GM21576 (cell line): Measurements from ENCODE around the gene ATP8B4.

Experiments used
- ATAC-seq: cut with Tn5 transposase; IDR thresholded peaks from one replicate; pipeline ENCODE4 v1.9.1; 2021; ENCODE audit warnings: mild to moderate bottlenecking, moderate library complexity; ENCODE audit not compliant: unreplicated experiment

ATP8B4 gene

DNA sequence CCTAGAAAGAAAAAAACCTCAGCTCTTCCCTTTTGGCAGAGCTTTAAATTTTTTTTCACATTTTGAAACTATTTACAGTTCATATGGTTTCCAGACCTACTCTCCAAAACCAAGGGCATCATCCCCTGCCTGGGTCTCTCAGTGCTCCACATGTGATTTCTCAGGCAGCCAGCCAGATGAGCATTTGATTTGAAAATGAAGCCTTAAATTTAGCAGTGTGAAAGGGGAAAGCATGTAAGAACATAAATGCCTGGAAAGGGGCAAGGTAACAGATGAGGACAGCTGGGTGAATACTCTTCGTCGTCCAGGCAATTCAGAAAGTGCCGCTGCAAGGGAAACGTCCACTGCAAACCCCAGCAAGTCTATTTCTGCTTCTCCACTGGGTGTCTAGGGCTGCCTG is 94.8 kb downstream of the ATP8B4 start:
- ATAC-seq: no peak

DNA sequence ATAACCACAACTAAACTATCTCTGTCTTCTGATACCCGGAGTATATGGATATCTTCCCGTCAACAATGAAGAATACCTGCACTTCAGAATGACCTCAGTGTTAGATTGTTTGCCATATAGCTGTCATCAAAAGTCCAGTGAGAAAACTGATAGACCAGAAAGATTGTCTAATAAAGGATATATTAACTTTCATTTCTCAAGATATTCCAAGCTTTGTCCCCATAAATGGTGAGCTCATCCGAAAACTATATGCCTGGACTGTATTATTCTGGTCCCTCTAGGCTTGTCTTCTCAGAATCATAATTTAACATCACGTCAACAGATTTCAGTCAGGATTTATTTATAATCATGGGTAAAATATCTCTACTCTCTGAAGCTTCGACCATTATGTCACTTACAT is 100.5 kb downstream of the ATP8B4 start:
- no peak for ATAC-seq

DNA sequence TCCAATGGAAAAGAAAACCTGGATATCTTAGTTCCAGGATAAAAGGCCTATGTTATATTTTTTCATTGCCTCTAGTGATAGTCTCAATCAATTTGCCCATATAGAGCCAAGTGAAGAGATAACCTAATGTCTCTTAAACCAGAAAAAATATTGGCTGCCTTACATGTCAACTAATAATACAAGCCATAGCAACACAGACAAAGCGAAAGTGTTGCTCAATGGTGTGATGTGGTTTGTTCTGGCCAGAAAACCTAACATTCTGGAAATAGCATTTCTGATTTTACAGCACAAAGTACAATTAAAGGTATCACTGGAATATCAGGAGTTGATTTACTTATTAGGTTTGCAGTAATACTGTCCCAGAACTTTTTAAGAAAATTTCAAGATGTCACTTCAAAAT is 101.5 kb downstream of the ATP8B4 start:
- ATAC-seq: no peak

DNA sequence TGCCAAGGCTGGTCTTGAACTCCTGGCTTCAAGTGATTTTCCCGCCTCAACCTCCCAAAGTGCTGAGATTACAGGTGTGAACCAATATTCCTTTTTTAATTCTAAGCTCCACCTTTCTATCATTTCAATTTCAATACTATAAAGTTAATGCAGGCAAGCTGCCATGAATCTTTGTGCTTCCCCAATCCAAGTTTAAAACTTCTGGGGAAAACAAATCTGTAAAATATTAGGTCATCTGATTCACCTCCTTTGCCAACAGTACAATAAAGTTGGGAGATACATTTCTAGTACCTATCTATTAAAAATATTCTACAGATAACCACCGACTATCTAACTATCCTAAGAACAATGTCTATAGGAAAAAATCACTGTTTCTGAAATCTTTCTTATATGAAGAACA is 102.1 kb downstream of the ATP8B4 start:
- no peak for ATAC-seq

DNA sequence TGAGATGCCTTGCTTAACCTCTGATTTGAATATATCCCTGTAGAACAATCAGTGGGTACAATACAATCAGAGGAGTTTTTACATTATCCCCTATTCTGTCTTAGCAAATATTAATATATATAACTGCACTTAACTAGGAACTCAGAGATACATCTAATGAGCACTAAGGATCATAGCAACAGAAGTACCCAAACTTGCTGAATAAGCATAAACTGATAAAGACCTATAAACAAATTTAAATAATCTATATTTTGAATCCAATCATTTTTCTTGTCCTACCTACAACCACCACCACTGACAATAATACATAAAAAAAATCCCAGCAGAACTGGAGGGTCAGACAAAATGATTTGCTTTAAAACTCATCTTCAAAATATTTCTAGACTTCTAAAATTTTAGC is 106.2 kb downstream of the ATP8B4 start:
- no peak for ATAC-seq

DNA sequence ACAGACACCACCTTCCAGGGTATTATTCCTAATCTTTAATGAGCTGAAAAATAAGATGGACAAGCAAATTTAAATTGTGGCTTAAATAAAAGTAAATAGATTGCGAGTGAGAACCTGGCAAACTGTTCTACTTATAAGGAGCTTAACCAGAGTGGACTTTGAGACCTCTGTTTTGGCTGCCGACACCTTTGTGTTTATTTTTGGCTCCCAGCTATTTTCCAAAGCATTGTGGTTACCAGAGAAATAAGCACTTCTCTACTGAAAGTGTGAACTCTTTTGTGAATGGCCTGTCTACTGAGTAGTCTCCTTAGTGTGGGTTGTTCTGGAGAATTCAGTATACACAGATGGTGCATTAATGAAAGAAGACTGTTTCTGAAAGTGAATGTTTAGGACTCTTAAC is 109.4 kb downstream of the ATP8B4 start:
- no peak for ATAC-seq

DNA sequence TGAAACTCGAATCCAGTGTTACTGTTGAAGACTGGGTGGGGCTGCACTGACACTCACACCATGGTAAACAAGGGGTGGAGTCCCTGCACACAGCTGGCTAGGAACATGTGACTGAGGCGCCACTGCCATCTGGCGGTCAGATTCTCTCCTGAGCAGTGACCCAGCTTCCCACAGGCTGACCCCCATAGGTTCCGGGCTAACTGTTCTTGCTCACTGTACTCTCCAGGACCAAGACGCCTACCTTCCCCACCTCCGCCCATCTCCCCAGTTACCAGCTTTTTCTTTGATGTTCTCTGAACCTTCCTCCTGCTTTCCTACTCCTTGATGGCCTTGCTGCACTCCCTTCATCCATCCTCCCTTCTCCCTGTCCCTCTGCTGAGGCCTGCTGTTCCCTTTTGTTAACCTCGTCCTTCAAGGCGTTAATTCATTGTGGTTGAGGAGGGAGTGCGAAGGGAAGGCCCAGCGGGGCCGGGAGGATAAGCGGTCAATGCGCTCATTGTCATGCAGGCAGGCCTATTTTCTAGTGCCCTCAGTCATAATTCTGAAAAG is 115.2 kb downstream of the ATP8B4 start:
- peak; percentile 99 for ATAC-seq

DNA sequence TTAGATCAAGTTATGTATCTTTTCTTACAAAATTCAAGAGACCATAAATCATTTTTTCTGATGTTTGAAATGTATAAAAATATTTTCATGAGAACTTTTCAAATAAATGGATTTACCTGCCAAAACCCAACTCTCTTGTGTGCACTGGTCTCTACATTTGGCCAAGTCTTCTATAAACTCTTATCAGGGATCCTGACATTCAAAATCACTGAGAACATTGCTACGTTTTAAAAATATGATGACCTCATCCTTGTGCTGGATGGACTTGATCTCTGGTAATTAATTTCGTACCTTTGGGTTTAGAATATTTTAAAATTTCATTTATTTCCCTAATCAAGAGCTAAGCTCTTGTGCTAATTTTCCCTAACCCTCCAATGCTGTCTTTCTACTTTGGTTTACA is 127.4 kb downstream of the ATP8B4 start:
- ATAC-seq: no peak

DNA sequence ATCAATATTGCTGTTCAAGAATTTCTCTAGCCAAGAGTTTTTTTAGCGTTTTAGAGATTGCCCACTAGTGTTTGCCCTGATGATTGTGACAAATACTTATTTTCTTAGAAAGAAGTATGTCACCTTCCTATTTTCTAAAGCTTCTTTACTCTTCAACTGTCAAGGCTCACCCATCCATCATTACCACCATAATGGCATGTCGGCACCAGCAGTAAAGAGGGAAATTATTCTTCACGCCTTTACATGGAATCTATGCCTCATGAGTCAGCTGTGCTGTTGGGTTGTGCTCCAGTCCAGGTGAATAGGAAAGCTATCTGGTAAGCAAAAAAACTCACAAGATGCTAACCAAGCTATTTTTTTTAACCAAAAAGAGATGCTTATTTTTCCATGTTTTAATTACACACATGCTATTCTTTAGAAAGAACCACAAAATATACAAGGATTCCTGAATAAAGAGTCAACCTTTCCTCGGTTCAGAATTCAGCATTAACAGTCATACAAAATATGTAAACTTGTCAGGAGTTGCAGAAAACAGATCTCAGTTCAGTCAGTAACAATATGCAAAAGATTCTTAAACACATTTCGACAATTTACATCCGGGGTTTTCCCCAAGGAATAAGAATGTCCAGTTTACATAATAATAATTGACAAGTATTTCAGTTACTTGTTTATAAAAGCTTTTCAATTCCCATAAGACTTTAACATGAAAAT is 128.0 kb downstream of the ATP8B4 start:
- no peak for ATAC-seq

DNA sequence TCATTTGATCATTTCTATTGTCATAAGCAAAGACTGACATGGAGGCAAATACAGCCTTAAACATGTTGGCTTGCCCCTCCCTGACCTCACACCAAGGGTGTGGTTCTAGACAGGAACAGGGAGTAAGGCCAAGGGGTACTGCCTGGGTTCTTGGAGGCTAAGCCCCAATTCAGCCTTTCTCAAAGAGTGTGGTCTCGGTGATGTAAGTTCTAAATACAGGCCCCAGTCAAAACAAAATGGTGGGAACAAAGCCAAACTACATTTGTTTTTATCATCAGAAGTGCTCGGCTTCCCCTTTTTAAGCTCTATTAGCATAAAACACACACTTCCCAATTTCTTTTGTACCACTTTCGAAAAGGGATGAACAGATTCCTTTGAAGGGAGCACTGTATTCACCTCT is 129.5 kb downstream of the ATP8B4 start:
- ATAC-seq: no peak

DNA sequence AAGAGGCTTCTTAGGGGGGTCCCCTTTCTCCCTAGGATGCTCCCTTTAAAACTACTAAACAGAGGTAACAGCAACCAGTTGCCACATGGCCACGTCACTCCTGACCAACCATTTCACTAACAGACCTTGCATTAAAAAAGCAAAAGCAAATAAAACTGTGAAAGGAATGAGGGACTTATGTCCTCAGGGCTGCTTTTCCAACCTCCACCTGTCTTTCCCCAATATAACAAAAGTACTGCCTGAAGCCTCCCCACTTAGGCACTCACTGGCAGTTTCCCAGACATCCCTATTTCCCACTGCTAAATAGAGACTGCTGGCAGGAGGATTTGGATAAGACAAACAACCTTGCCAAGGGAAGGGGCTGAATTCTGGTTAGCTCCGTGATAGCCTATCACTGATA is 130.3 kb downstream of the ATP8B4 start:
- no peak for ATAC-seq

DNA sequence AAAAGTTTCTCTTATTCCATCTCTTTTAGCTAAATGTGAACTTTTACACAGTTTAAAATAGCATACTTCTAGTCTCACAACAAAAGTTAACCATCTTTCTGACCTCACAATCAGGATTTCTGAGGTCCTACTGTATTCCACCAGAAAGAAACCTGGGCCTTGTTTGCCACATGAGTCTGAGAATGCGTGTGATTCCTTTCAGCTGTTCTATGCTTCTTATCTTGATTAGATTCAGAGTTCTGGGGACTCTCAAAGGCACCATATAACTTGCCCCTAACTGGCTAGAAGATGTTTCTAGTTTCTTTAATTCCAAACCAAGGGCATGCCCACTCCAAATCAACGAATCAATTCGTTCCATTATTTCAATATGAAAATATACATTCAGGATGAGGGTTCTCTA is 131.1 kb downstream of the ATP8B4 start:
- ATAC-seq: no peak

DNA sequence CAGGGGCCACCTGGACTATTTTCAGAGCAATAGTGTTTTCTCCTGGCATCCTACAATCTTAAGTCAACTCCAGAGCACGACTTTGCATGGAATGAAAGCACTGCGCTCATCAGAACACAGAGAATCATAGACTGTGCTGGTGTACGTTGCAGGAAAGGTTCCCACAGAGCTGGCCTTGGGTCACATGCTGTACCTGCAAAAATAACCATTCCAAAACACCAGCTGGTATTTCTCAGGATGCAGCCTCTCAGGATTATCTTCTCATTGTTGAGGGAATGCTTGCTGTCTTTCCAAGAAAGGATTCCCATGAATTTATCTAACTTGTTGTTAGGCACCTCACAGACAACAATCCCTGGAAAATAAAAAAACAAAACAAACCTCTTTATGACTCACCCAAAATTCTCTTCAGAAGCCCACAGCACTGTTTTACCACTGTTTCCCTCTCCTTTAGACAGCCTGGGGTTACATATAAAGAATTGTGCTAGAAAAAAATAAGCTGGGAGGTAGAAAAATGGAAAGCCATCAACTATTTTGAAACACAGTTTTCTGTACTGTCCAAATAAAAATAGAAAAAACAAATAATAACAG is 131.7 kb downstream of the ATP8B4 start:
- no peak for ATAC-seq

DNA sequence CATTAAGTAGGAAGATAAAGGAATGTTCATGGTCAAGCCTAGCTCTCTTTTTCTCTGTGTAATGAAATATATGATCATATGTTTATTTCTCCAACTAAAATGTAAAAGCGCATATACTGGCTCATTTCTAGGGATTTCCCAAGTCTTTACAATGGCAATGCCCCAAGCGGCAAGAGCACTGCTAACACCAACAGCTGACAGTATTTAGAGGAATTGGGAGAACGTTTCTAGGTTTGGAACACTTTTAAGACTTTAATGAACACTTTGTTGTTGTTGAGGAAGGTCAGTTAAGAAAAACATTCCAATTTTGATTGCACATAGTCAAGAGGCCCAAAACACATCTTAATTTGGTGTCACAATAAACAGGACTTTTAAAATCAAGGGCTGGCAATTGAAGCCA is 132.7 kb downstream of the ATP8B4 start:
- ATAC-seq: no peak

DNA sequence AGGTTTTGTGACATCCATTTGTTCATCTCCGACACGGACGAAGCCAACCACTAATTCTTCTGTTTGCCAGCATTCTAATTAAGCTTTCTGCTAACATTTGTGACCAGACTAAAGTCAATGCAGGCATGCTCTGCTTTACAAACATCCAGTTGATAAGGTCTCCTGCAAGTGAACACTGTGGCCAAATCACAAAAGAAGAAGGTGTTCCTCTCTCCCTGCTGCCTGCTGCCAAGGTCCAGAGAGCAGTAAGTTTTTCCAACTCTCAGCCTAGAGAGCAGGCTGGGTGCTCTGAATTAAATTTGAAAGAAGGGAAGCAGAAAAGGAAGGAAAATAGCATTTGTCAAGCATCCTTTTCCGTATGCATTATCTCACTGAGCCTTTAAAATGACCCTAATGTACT is 133.6 kb downstream of the ATP8B4 start:
- no peak for ATAC-seq

DNA sequence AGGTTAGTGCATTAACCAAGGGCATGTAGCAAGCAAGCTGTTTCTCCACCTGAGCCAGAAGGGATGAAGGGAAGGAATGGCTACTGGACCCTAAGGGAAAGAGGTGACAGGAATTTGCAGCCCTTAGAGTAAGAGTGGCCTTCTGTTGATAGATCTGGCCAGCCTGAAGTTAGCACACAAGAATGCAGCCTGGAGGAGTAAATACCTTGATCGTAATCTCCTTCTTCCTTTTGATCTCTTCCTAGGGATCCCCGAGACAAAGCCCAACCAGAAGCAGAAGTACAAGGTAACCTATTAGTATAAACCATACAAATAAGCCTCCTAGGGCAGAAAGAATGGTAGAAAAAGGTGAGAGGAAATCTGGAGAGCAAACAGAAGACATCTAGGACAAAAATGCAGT is 134.6 kb downstream of the ATP8B4 start:
- ATAC-seq: no peak

DNA sequence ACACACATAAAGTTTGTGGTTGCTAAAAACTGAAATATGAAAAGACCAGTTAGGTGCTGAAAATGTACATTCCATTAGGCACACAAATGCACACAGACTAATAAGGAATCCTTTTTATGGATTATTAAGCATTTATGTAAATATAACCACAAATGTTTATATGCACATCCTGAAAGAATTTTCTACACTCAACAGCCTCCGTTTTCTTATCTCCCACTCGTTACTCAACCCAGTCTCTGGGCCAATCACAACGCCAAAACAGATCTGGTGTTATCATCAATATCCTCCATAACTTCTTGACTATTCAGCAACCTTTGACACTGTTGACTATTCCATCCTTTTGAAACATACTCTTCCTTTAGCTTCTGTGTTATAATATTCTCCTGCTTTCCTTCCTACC is 136.4 kb downstream of the ATP8B4 start:
- ATAC-seq: no peak

DNA sequence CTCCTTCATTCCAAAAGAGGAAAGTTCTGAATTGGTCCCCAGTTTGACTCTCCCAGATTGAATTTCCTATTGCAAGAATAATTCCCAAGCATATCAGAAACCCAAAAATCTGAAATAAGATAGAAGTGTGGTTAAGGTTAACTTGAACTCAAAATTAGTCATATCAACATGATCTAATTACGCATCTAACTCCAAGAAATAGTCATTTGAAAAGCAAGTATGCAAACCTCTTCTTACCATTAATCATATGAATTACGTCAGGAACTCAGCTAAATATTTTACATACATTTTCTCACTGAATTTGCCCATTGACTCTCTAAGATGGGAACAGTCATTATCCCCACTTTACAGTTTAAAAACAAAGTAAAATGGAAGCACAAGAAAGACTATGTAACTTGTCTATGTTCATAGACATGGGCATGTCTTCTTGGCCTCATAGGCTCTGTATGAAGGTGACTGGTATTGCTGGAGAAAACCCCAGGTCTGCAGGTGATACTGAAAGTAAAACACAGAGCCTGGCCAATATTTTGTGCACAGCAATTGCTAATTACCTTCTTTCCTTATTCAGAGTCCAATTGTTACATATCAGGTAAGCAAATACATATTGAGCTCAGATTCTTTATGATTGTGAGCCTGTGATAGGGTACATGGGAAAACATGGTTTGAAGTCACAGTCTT is 139.2 kb downstream of the ATP8B4 start:
- ATAC-seq: no peak

DNA sequence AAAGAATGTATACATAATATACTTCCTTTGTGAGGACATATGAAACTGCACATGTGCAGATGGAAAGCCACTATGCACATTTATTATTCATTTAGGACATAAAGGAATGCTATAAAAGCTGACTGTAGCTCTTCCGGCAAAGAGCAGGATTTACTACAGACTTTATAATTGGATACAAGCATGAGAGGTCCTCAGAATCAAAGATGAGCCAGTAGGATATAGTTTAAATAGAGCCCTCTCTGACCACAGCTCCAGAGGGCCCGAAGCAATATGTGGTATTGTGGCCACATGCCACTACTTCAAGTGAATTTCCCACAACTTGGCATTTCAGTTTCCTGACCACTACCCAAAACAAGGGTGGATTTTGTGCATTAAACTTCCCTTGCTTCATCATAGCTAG is 140.9 kb downstream of the ATP8B4 start:
- ATAC-seq: no peak

DNA sequence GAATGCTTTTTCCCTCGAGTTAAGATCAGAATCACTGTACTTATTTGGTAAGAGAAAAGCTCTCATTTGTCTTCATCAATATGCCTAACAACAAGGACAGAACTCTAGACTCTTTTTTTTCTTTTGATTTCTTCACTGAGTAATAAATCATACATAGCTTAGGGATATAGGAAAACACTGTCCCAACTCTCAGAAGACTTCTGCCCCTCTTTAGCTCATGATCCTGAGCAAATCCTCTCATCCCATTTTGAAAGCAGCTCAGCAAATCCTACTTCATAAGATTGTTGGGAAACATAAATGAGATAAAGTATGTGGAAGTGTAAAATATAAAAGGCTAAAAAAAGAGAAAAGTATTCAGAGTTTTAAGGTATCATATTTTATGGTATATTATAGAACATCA is 141.7 kb downstream of the ATP8B4 start:
- no peak for ATAC-seq

DNA sequence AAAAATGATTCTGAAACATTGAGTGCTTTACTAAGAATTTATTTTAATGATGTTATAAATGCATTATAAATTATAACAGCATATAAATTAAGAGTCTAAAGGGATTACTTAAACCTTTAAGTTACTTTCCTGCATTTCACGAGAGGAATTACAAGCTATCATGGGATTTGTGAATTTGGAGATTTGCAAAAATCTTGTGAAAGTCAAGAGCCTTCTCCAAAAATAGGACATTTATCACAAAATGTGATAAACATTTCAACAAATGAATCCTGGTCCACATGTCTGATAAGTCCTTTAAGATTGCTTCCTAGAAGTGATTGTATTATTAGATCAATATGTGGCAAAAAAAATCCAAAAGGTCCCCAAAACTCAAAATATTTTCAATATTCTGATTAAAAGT is 154.5 kb downstream of the ATP8B4 start:
- ATAC-seq: no peak

DNA sequence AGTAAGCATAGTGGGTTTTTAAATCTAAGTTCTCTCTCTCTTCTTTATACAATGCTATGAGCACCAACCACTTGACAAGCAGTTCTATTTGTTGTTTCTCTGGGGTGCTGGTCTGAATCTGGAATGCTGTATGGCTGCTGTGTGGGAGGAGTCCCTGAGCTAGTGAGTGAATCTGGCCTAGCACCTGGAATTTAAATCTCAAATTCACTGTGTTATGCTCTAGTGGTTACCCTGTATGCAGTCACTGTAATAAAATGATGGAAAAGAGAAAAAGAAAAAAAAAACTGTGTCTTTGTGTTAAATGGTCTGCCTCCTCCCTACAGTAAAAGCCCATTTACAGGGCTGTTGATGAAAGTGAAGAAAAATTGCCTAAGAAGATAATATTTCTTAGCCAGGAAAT is 155.0 kb downstream of the ATP8B4 start:
- ATAC-seq: no peak
